CD14-positive monocyte (primary cell): Measurements from ENCODE around the gene CERKL. TPM values are rescaled to one million over a fixed set of nuclear protein-coding genes. Genes with fewer than 3 reads are reported as not detected.

Source experiments
- DNase-seq, 3 donors: peaks; one replicate each; pipeline ENCODE4 v3.0.0-alpha.2; 2011 to 2022
- H2AFZ ChIP-seq: 2 replicates; pipeline ENCODE4 v1.6.0; 2012; ENCODE audit warnings: mild to moderate bottlenecking, low read depth, low read length, inconsistent platforms; ENCODE audit not compliant: insufficient read depth, poor library complexity, severe bottlenecking
- H3K27ac ChIP-seq, 2 donors: 1 replicate in 1 of 2; 2 replicates in 1 of 2; pipeline ENCODE4 v1.5.1; 2012 to 2013; ENCODE audit warnings: low read length in 2 of 2, control low read depth in 1 of 2, inconsistent platforms in 1 of 2, low read depth in 1 of 2, mild to moderate bottlenecking in 1 of 2
- H3K27me3 ChIP-seq, 2 donors: one replicate each; pipeline versions ENCODE4 v1.6.0 to v1.6.1; 2011 to 2013; ENCODE audit warnings: low read length in 2 of 2; ENCODE audit not compliant: control insufficient read depth in 2 of 2, insufficient read depth in 2 of 2
- H3K36me3 ChIP-seq, 2 donors: replicated peaks in 1 of 2; 1 replicate in 1 of 2; 2 replicates in 1 of 2; pipeline versions ENCODE4 v1.5.1 to v1.6.1; 2012 to 2013; ENCODE audit warnings: low read length in 2 of 2, control low read depth in 1 of 2, inconsistent platforms in 1 of 2, mild to moderate bottlenecking in 1 of 2; ENCODE audit not compliant: insufficient read depth in 2 of 2, control insufficient read depth in 1 of 2
- H3K4me1 ChIP-seq, 2 donors: 1 replicate in 1 of 2; 2 replicates in 1 of 2; pipeline versions ENCODE4 v1.5.1 to v1.6.1; 2012 to 2013; ENCODE audit warnings: low read length in 2 of 2, control low read depth in 1 of 2, inconsistent platforms in 1 of 2, mild to moderate bottlenecking in 1 of 2, moderate library complexity in 1 of 2; ENCODE audit not compliant: insufficient read depth in 2 of 2, control insufficient read depth in 1 of 2
- H3K4me2 ChIP-seq: replicated peaks from 2 replicates; pipeline ENCODE3; 2012; ENCODE audit warnings: low read length, moderate library complexity, mild to moderate bottlenecking; ENCODE audit not compliant: poor library complexity, severe bottlenecking; ENCODE audit errors: extremely low read depth
- H3K4me3 ChIP-seq, 3 experiments: fragments of 200-600 bp in 1 of 3; sonication (generic) in 1 of 3; replicated peaks in 1 of 3; 1 replicate in 2 of 3; 2 replicates in 1 of 3; pipeline ENCODE4 v1.5.1; 2011 to 2013; ENCODE audit warnings: low read length in 3 of 3, mild to moderate bottlenecking in 3 of 3, control low read depth in 2 of 3, low read depth in 2 of 3, inconsistent platforms in 1 of 3, moderate library complexity in 1 of 3
- H3K79me2 ChIP-seq: 2 replicates; pipeline ENCODE4 v1.6.0; 2012; ENCODE audit warnings: mild to moderate bottlenecking, control low read depth, inconsistent platforms, low read length, moderate library complexity; ENCODE audit not compliant: insufficient read depth
- H3K9ac ChIP-seq: 2 replicates; pipeline ENCODE4 v1.6.0; 2017; ENCODE audit warnings: low read length, mild to moderate bottlenecking; ENCODE audit not compliant: insufficient read depth, poor library complexity, severe bottlenecking
- H3K9me3 ChIP-seq, 2 donors: replicated peaks in 1 of 2; 1 replicate in 1 of 2; 2 replicates in 1 of 2; pipeline versions ENCODE4 v1.5.1 to v1.6.1; 2012 to 2013; ENCODE audit warnings: low read length in 2 of 2, control low read depth in 1 of 2; ENCODE audit not compliant: control insufficient read depth in 1 of 2, insufficient read depth in 1 of 2
- H4K20me1 ChIP-seq: 2 replicates; pipeline ENCODE4 v1.6.0; 2012; ENCODE audit warnings: mild to moderate bottlenecking, low read length, control low read depth, moderate library complexity; ENCODE audit not compliant: insufficient read depth
- H3K27ac Mint-ChIP-seq, 7 donors: one replicate each; pipeline ENCODE4 v1.8.0; 2020; ENCODE audit warnings: mild to moderate bottlenecking in 7 of 7, mixed read lengths in 7 of 7, moderate library complexity in 6 of 7, inconsistent platforms in 2 of 7
- H3K27me3 Mint-ChIP-seq, 3 donors: one replicate each; pipeline ENCODE4 v1.8.0; 2021 to 2022; ENCODE audit warnings: low read depth in 3 of 3, mild to moderate bottlenecking in 3 of 3, mixed read lengths in 3 of 3, moderate library complexity in 3 of 3, inconsistent platforms in 1 of 3
- H3K36me3 Mint-ChIP-seq, 2 donors: one replicate each; pipeline ENCODE4 v1.8.0; 2020; ENCODE audit warnings: mixed read lengths in 2 of 2, inconsistent platforms in 1 of 2, mild to moderate bottlenecking in 1 of 2
- H3K4me1 Mint-ChIP-seq: one replicate; pipeline ENCODE4 v1.8.0; 2020; ENCODE audit warnings: mild to moderate bottlenecking, mixed read lengths
- H3K4me3 Mint-ChIP-seq, 2 donors: one replicate each; pipeline ENCODE4 v1.8.0; 2020; ENCODE audit warnings: mild to moderate bottlenecking in 2 of 2, mixed read lengths in 2 of 2, moderate library complexity in 1 of 2
- H3K9me3 Mint-ChIP-seq, 7 donors: one replicate each; pipeline ENCODE4 v1.8.0; 2020 to 2022; ENCODE audit warnings: mixed read lengths in 7 of 7, mild to moderate bottlenecking in 6 of 7, moderate library complexity in 6 of 7, inconsistent platforms in 2 of 7
- WGBS: methylation state at CpG from one replicate; pipeline ENCODE4 v1.1.5; 2013; ENCODE audit warnings: missing lambda C conversion rate; ENCODE audit not compliant: insufficient coverage; 5-methylcytosine and 5-hydroxymethylcytosine counted together
- intact Hi-C, 2 donors: fragments of 100-400 bp; cut with micrococcal nuclease; formaldehyde crosslinking; loops; one replicate each; pipeline versions ENCODE4 v1.15.0 to v1.15.1; 2023
- polyA plus RNA-seq, 3 donors: library from polyadenylated mRNA; depleted of rRNA in 1 of 3; unstranded in 2 of 3; stranded (reverse) in 1 of 3; fragments of 300-500 nt in 2 of 3; fragments of >200 nt in 1 of 3; fragmentation: Illumina TruSeq in 2 of 3; gene quantifications; 1 replicate in 2 of 3; 2 replicates in 1 of 3; pipeline ENCODE4 v1.2.3, GENCODE V29; 2012 to 2021
- TF ChIP-seq, protein P1 (sequence below): fragments of 200-600 bp; IDR thresholded peaks from one replicate; pipeline ENCODE4 v1.8.0; 2022; ENCODE audit warnings: antibody characterized with exemption, mild to moderate bottlenecking

CERKL gene
- polyA plus RNA-seq, 3 donors = 0.12 to 16.3 (median 8.6) TPM

DNA sequence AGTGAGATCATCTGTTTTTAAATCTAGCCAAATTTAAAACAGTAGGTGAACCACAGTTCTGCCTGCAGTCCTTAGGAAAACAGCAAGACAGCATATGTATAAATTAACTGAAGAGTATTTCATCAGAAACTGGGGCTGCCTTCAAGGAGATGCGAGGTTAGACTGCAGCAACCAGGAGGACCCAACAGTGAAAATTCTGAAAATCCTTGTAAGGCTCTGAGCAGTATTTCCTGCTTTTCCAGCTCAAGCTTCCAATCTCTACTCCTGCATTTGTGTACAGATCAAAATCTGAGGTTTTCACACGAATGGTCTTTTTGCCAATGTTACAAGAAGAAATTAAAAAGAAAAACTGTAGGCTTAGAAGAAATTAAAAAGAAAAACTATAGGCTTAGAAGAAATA, 43.7 kb downstream of the CERKL start:
- Histone ChIP-seq H3K36me3 (no peaks in the 10 kb centered on the region), H3K27me3 (no peaks in the 10 kb centered on the region), H3K79me2 (no peaks in the 10 kb centered on the region), H3K4me2 (no peak overlapping the region), H4K20me1 (no peaks in the 10 kb centered on the region), H2AFZ (no peak overlapping the region), H3K27ac (no peak overlapping the region), H3K4me1 (no peaks in the 10 kb centered on the region), H3K9me3 (no peaks in the 10 kb centered on the region), H3K9ac (no peak overlapping the region), H3K4me3 (no peak overlapping the region)
- Mint-ChIP-seq H3K4me1 (peaks cover 3% of the 10 kb centered on the region), H3K27ac (no peak overlapping the region), H3K9me3 (no peaks in the 10 kb centered on the region), H3K27me3 (peaks cover 0 to 5% (median 2%) of the 10 kb centered on the region in 3 donors), H3K36me3 (no peaks in the 10 kb centered on the region), H3K4me3 (no peak overlapping the region)
- TF ChIP-seq, protein P1, sequence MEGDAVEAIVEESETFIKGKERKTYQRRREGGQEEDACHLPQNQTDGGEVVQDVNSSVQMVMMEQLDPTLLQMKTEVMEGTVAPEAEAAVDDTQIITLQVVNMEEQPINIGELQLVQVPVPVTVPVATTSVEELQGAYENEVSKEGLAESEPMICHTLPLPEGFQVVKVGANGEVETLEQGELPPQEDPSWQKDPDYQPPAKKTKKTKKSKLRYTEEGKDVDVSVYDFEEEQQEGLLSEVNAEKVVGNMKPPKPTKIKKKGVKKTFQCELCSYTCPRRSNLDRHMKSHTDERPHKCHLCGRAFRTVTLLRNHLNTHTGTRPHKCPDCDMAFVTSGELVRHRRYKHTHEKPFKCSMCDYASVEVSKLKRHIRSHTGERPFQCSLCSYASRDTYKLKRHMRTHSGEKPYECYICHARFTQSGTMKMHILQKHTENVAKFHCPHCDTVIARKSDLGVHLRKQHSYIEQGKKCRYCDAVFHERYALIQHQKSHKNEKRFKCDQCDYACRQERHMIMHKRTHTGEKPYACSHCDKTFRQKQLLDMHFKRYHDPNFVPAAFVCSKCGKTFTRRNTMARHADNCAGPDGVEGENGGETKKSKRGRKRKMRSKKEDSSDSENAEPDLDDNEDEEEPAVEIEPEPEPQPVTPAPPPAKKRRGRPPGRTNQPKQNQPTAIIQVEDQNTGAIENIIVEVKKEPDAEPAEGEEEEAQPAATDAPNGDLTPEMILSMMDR = no peak
- intact Hi-C loops = no loop called here
- 100% methylated on average over 1 of the region's 2 CpGs for WGBS
- no peak for DNase-seq

DNA sequence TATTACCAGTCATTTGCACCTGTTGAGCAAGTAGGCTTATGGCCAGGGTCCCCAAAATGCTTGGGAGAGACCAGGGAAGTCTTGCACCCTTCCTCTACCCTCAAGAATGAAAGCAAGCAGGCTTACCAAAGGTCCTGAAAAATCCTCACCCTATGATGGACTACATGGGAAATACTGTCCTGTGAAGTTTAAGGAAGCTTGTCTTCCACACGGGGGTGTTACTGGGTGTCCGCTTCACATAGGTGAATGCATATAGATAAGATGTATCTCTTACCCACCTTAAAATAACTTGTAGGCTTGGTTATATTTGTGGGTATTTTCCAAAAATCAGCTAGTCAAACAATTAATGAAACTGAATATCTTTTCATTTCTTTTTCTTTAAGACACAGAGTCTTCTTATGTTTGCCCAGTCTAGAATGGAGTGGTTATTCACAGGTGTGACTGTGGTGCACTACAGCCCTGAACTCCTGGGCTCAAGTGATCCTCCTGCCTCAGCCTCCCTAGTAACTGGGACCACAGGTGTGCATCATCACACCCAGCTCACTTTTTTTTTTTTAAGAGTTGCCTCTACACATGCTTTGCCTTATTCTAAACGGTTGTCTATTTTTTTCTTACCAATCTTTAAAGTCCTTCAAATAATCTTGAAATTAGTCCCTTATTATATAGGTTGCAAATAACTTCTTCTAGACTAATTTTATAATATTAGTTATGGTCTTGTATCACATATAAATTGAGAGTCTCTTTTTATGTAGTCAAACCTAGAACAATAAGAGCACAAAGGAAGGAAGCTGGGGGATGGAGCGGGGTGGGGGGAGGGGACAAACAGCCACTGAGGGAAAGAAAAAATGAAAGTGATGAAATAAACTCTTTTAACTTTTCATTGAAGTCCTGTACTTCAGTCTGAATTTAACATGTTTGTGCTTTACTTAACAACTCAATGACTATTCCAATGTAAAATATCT, 49.0 kb downstream of the CERKL start:
- WGBS = no CpG with 5 or more reads among the region's 4 CpGs
- no peaks in the 10 kb centered on the region for H3K36me3 Mint-ChIP-seq
- no peak overlapping the region for H3K4me3 ChIP-seq
- TF ChIP-seq, protein P1 = no peak
- no peak overlapping the region for H2AFZ ChIP-seq
- H3K27me3 ChIP-seq = no peaks in the 10 kb centered on the region
- H3K9ac ChIP-seq = no peak overlapping the region
- H3K4me2 ChIP-seq = no peak overlapping the region
- no peaks in the 10 kb centered on the region for H3K27me3 Mint-ChIP-seq
- no peak overlapping the region for H3K4me3 Mint-ChIP-seq
- no peak overlapping the region for H3K27ac ChIP-seq
- DNase-seq = no peak
- no peaks in the 10 kb centered on the region for H4K20me1 ChIP-seq
- no peaks in the 10 kb centered on the region for H3K79me2 ChIP-seq
- no peaks in the 10 kb centered on the region for H3K4me1 ChIP-seq
- H3K4me1 Mint-ChIP-seq = peaks cover 15% of the 10 kb centered on the region
- H3K9me3 ChIP-seq = no peaks in the 10 kb centered on the region
- intact Hi-C loops = no loop called here
- H3K27ac Mint-ChIP-seq = no peak overlapping the region
- H3K9me3 Mint-ChIP-seq = peaks cover 0 to 3% (median 0%) of the 10 kb centered on the region in 7 donors
- H3K36me3 ChIP-seq = no peaks in the 10 kb centered on the region
